A673 (cell line): ENCODE data around the gene KCNA2.

Source experiments
- EZH2 ChIP-seq: fragments of 200-600 bp; sonication (generic); IDR thresholded peaks from 2 replicates; pipeline ENCODE4 v1.6.1; 2017; ENCODE audit warnings: borderline replicate concordance, low read depth, mild to moderate bottlenecking, mixed read lengths, antibody characterized with exemption, low read length; ENCODE audit not compliant: poor library complexity, severe bottlenecking
- TF ChIP-seq, protein P1 (sequence below): fragments of 300-800, 200-600 bp; sonication (generic); conservative IDR thresholded peaks from 2 replicates; pipeline ENCODE4 v1.5.1; 2017; ENCODE audit warnings: low read depth, mild to moderate bottlenecking, antibody characterized with exemption, low read length, moderate library complexity, mixed read lengths

- TF ChIP-seq, protein P1, sequence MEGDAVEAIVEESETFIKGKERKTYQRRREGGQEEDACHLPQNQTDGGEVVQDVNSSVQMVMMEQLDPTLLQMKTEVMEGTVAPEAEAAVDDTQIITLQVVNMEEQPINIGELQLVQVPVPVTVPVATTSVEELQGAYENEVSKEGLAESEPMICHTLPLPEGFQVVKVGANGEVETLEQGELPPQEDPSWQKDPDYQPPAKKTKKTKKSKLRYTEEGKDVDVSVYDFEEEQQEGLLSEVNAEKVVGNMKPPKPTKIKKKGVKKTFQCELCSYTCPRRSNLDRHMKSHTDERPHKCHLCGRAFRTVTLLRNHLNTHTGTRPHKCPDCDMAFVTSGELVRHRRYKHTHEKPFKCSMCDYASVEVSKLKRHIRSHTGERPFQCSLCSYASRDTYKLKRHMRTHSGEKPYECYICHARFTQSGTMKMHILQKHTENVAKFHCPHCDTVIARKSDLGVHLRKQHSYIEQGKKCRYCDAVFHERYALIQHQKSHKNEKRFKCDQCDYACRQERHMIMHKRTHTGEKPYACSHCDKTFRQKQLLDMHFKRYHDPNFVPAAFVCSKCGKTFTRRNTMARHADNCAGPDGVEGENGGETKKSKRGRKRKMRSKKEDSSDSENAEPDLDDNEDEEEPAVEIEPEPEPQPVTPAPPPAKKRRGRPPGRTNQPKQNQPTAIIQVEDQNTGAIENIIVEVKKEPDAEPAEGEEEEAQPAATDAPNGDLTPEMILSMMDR, result no peak
- TF ChIP-seq EZH2, result no peak
These were observed 2.1 kb upstream of the KCNA2 start for GRCh38 chr1:110608247-110608646.
